Neural progenitor cell (in vitro differentiated cells): Measurements from ENCODE around the gene POLA2.

ENCODE experiments used
- EZH2phosphoT487 ChIP-seq: fragments of 200-600 bp; sonication (generic); IDR thresholded peaks from 2 replicates; pipeline ENCODE4 v1.6.1; 2017; ENCODE audit warnings: antibody characterized with exemption
- TF ChIP-seq, protein P1 (sequence below): fragments of 200-600 bp; sonication (generic); IDR thresholded peaks from 2 replicates; pipeline ENCODE4 v1.5.1; 2017; ENCODE audit warnings: antibody characterized with exemption, mild to moderate bottlenecking

DNA sequence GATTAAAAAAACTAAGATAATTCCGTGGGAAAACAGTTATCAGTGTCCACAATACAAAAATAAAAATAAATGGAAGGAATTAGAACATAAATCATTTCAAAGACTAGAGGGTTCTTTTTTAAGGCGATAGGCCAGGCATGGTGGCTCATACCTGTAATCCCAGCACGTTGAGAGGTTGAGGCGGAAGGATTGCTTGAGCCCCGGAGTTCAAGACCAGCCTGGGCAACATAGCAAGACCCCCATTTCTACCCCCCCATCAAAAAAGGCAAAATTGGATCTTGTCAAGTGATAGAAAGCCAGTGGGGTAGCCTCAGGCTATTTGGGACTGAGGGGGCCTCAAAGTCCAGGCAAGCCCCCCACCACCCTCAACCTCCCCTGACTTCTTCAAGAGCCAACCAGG, 20.6 kb upstream of the POLA2 start:
- TF ChIP-seq, protein P1, sequence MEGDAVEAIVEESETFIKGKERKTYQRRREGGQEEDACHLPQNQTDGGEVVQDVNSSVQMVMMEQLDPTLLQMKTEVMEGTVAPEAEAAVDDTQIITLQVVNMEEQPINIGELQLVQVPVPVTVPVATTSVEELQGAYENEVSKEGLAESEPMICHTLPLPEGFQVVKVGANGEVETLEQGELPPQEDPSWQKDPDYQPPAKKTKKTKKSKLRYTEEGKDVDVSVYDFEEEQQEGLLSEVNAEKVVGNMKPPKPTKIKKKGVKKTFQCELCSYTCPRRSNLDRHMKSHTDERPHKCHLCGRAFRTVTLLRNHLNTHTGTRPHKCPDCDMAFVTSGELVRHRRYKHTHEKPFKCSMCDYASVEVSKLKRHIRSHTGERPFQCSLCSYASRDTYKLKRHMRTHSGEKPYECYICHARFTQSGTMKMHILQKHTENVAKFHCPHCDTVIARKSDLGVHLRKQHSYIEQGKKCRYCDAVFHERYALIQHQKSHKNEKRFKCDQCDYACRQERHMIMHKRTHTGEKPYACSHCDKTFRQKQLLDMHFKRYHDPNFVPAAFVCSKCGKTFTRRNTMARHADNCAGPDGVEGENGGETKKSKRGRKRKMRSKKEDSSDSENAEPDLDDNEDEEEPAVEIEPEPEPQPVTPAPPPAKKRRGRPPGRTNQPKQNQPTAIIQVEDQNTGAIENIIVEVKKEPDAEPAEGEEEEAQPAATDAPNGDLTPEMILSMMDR = no peak
- TF ChIP-seq EZH2phosphoT487 = no peak
